Stimulated activated naive CD4-positive, alpha-beta T cell treated with Interleukin-2 at 50 U/mL for 16 hours (primary cell): ENCODE data around the gene CACFD1.
A peak's percentile ranks its signal among the peaks of the same experiment; 100 is the strongest.

Experiments used
- DNase-seq: peaks from one replicate; lab custom pipeline; 2025; lab: John Stamatoyannopoulos, UW

CACFD1 gene

GRCh38 chr9:133459476-133460404 is at the start of gene CACFD1:
Gene CACFD1, plus strand, starts transcription at chr9:133459978. Its CDS starts 89 bp downstream, at chr9:133460067.
- peak; percentile 93 for DNase-seq

GRCh38 chr9:133415170-133415569 is 44.6 kb upstream of the CACFD1 start:
- DNase-seq: no peak

DNA sequence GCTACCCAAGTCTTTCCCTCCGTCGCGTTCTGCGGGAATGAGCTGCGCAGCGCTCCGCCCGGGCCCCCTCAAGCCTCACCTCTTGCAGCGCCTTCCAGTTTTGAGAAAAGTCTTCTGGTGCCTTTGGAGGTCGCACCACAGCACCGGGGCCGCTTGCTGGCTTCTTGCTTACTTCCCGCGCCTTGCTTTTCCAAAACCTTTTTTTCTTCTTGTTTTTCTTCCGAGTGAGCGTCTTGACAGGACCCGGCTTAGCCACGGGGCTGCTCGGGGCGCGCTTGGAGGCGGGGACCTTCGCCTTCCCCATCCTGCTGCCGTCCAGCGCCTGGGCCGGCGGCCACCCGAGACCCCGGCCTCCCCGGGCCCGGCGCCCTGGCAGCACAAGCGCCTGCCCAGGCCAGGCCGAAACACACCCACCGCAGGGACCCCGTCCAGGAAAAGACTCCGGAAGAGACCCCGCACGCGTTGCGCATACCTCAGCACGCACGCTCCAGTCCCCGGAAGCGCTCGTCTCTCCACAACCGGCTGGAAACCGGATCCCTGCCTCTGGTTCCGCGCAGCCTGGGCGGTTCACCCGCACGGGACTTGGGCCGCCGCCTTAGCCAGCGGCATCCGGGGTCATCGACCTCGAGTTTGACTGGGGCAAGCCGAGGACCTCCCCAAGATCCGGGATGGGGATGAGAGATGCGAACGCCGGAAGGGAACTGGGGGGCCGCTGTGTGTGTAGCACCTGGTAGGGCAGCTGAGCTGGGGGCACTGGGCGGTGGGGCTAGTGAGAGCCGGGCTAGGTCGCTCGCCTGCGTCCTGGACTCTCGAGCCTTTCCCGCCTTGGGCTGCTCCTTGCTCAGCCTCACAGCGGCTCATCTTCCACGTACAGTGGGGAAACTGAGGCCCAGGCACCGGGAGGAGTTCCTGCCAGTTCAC is 42.0 kb upstream of the CACFD1 start, which contains the start of gene REXO4:
REXO4 (minus strand) TSS at position 470 of the 921 bp plus-strand sequence; CDS start at position 304, 166 bp downstream.
- DNase-seq: peak; percentile 81

DNA sequence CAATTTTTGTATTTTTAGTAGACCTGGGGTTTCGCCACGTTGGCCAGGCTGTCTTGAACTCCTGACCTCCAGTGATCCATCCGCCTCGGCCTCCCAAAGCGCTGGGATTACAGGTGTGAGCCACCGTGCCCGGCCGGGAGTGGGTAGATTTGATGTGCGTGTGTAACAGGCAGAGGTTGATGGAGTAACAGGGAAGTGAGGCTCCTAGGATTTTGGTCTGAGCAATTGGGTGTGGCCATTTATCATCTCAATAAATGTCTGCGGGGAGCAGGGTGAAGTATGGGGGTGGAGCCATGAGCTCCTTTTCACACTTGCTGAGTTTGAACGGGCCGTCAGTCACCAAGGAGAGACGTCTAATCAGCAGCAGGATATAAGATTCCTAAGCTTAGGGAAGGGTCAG is 40.8 kb upstream of the CACFD1 start:
- no peak for DNase-seq

DNA sequence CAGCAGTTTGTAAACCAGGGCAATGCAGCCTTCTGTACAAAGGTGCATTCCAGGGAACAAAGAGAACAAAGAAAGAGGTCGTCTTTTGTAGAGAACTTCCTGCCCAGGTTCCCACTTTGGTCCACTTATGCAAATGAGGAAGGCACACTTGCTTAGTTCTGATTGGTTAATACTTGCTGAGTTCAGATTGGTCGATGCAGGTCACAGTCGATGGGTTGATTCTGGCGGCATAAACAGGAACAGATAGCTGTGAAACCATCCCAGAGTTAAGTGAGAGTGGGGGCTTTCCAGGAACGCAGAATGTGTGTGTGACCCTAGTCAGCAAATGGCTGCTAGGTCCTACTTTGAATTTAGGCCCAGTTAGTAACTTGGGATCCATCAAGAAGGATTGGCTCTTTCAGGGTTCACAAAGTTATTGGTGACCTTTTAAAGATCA is 39.4 kb upstream of the CACFD1 start:
- no peak for DNase-seq

DNA sequence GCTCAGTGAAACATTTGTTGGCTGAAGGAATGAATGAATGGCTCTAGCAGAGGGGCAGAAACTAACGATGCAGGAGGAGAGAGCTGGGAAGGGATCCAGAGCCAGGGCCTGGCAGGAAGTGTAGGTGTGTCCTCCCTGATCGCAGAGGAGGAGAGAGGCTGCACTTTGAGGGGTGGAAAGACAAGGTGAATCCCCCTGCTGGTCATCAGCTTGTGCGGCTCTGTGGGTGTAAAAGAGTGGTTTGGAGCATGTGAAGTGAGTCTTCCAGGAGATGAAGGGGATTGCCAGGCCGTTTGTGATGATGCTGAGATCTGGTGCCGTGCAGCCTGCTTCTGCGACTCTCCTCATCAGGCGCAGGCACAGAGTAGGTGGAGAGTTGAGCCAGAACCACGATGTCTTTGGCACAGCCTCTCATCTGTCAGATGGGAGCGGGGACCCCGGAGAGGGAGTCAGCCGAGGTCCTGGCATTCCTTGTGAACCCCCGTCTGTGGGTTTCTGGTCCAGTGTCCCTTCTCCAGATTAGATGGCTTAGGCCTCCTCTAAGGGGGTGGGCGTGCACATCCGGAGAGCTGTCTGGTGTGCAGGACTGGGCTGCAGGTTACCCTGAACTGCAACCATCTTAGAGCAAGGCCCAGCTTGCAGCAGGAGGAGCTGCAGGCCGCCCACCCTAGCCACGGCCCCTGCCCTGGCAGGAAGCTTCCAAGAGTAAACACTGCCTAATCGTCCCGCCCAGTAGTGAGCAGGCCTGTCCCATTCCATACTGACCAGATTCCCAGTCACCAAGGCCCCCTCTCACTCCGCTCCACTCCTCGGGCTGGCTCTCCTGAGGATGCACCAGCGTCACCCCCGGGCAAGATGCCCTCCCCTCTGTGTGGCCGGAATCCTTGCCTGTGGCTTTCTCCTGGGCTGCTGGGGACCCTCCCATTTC is 37.9 kb upstream of the CACFD1 start, which contains the start of gene ADAMTS13:
ADAMTS13 (plus strand) TSS at position 753 of the 928 bp plus-strand sequence; CDS start at position 830, 77 bp downstream.
- DNase-seq: peak; percentile 33

GRCh38 chr9:133423216-133423615 is 36.6 kb upstream of the CACFD1 start:
- DNase-seq: no peak

DNA sequence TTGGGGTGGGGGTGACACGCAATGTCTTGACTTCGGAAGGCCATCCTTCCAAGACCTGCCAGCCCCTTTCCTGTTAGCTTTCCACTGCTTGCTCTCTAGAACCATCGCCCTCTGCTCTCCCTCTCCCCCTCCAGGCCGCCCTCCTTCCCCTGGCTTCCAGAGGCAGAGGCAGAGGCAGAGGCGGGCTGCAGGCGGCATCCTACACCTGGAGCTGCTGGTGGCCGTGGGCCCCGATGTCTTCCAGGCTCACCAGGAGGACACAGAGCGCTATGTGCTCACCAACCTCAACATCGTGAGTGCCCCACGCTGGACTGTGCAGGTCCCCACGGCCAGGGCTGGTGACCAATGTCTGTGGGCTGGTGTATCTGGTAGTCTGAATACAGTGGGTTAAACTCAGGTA is 35.6 kb upstream of the CACFD1 start:
- no peak for DNase-seq

DNA sequence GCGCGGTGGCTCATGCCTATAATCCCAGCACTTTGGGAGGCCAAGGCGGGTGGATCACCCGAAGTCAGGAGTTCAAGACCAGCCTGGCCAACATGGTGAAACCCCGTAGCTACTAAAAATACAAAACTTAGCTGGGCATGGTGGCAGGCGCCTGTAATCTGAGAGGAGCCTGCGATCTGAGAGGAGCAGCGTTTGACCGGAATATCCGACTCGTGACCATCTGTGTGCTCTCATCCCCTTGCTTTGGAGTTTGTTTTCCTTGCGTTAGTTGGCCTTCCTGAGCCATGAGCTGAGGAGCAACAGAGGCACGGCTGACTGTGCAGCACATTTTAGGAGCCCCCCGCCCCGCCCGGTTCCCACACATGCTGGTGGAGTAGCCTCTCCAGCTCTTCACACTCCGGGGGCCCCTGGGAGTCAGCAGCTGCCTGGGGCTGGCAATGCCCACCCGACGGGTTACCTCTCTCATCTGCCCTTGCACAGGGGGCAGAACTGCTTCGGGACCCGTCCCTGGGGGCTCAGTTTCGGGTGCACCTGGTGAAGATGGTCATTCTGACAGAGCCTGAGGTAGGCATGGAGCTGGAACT is 34.6 kb upstream of the CACFD1 start:
- no peak for DNase-seq

DNA sequence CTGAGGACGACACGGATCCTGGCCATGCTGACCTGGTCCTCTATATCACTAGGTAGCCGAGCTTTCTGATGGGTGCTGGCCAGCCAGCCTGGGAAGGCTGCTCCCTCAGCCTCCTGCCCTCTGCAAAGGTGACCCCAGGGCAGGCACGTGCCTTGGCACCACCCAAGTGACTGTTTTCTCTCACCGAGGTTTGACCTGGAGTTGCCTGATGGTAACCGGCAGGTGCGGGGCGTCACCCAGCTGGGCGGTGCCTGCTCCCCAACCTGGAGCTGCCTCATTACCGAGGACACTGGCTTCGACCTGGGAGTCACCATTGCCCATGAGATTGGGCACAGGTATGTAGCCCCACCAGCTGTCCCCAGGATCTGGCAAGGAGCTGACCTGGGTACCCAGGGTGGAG is 33.8 kb upstream of the CACFD1 start:
- no peak for DNase-seq

GRCh38 chr9:133427658-133428348 is 32.0 kb upstream of the CACFD1 start:
- no peak for DNase-seq

DNA sequence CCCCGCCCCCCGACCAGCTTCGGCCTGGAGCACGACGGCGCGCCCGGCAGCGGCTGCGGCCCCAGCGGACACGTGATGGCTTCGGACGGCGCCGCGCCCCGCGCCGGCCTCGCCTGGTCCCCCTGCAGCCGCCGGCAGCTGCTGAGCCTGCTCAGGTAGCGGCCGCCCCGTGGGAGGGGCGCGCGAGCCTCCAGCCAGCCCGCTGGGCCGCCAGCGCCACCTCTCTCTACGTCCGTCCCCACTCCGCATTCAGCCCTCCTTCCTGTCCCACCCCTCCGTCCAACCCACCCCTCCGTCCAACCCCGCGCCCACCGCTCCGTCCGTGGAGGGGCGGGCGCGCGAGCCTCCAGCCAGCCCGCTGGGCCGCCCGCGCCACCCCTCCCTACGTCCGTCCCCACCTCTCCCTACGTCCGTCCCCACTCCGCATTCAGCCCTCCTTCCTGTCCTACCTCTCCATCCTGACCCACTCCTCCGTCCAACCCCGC is 31.1 kb upstream of the CACFD1 start:
- no peak for DNase-seq

GRCh38 chr9:133429214-133429613 is 30.6 kb upstream of the CACFD1 start:
- DNase-seq: no peak

DNA sequence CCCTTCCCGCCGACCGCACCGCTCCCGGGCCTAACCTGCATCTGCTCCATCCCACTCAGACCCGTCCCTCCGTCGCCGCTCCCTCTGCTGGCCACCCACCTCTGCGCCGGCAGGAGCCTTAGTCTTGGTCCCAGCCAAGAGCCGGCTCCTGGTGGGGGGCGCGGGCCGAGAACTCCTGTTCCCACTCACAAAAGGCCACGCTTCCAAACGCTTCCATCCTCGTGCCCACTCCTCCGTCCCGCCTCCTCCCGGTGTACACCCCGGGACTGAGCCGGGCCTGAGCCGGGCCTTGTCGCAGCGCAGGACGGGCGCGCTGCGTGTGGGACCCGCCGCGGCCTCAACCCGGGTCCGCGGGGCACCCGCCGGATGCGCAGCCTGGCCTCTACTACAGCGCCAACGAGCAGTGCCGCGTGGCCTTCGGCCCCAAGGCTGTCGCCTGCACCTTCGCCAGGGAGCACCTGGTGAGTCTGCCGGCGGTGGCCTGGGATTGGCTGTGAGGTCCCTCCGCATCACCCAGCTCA is 30.1 kb upstream of the CACFD1 start:
- DNase-seq: no peak

DNA sequence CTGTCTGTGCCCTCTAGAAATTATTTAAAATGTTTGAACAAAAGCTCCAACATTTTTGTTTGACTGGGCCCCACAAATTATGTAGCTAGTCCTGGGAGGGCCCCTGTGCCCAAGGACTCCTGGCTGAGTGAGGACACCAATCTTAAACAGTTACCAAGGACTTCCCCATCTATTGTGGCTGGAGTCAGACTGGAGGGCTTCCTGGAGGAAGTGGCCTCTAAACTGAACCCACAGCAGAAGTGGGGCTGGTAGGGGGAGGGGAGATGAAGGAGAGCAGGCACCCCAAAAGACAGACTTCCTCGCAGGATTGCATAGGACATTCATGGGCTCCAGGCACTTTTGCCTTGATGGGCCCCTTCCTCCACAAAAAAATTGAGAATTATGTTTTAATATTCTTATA is 29.5 kb upstream of the CACFD1 start:
- no peak for DNase-seq

DNA sequence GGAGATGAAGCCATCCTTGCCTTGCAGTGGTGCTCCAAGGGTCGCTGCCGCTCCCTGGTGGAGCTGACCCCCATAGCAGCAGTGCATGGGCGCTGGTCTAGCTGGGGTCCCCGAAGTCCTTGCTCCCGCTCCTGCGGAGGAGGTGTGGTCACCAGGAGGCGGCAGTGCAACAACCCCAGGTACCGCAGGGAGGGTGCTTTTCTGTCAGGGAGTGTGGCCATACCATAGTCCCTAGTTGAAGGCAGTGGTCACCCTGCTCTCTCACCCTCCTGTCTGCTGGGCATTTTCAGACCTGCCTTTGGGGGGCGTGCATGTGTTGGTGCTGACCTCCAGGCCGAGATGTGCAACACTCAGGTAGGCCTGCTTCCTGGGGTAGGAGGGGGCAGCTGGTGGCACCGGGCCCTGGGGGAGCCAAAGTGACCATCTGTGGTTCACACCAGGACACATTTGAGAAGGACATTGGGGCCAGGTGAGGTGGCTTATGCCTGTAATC is 26.4 kb upstream of the CACFD1 start:
- no peak for DNase-seq

- no peak for DNase-seq
Observed at GRCh38 chr9:133436681-133437080, 23.1 kb upstream of the CACFD1 start.

DNA sequence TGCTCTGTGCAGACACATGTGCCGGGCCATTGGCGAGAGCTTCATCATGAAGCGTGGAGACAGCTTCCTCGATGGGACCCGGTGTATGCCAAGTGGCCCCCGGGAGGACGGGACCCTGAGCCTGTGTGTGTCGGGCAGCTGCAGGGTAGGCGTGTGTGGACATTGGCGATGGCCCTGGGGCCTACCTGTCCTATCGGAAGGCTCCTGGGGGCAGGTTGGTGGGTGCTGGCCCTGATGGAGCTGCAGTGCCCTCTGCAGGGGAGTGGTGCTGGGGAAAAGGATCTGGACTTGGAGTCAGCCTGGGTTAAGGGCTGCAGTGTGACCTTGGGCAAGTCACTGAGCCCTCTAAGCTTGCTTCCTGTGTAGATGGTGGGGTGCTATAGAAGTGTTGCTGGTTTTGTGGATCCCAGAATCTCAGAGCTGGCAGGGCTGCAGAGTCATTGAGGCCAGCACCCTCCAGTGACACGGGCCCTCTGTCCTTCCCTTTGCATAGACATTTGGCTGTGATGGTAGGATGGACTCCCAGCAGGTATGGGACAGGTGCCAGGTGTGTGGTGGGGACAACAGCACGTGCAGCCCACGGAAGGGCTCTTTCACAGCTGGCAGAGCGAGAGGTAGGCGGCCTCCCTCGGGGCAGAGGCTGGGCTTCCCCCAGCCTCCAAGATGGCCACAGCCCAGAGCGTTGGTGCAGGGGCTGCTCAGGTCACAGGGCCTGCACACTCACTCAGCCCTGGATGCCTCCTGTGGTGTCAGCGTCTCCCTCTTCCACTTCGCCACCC is 21.8 kb upstream of the CACFD1 start:
- no peak for DNase-seq

DNA sequence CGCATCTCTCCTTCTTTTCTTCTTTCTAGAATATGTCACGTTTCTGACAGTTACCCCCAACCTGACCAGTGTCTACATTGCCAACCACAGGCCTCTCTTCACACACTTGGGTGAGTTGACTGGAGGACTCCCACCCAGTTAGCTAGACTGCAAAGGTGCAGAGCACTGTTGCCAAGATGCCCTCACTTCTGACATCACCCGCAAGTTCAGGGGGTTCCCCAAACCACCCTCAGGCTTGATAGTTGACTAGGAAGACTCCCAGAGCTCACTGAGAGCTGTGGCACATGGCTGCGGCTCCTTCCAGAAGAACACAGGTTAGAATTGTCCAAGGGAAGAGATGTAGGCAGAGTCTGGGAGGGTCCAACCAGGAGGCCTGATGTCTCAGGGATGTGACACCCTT is 20.4 kb upstream of the CACFD1 start:
- no peak for DNase-seq
